ENCODE measurements around the gene GMPR.

The GMPR gene

DNA sequence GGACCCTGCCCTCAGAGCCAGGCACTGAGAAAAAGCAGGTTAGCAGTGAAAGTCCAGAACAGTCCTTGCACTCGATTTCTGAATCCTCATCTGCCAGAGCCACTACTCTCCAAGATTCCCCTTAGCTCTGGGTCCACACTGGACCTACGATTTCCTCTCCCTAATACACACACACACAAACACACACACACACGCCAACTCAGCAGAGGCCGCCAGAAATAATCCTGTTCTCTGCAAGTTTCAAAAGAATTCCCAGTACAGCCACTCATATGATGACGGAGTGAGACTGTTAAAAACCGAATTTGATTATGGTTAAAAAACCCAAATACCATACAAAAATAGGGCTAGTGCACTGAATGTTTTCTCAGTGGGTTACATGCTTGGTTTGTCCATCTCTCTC lies 90.8 kb downstream of the GMPR start:
- WGBS (ENCODE audit: extremely low coverage, insufficient coverage, low lambda C conversion rate), result no CpG with 5 or more reads among the region's 6 CpGs
- peaks cover 6% of the 10 kb centered on the region for H3K4me1 ChIP-seq (ENCODE audit: control insufficient read depth, low read depth, low read length)
- no peaks in the 10 kb centered on the region for H3K79me1 ChIP-seq (ENCODE audit: low read length)
- no peak overlapping the region for H4K8ac ChIP-seq (ENCODE audit: low read depth, low read length)
- H2AK5ac ChIP-seq (ENCODE audit: low read length), result no peak overlapping the region
- H3K27ac ChIP-seq (ENCODE audit: low read depth, low read length), result no peak overlapping the region
- H3K23ac ChIP-seq (ENCODE audit: low read length), result no peak overlapping the region
- no peak overlapping the region for H3K4me2 ChIP-seq (ENCODE audit: low read length)
- no peak overlapping the region for H4K5ac ChIP-seq (ENCODE audit: low read length)
- H3K79me2 ChIP-seq (ENCODE audit: control insufficient read depth, insufficient read depth, low read length), result no peaks in the 10 kb centered on the region
- no peak overlapping the region for H2BK15ac ChIP-seq (replicated peaks; ENCODE audit: low read depth)
- no peak overlapping the region for H2BK5ac ChIP-seq (ENCODE audit: low read length)
- no peak overlapping the region for H3K4ac ChIP-seq (ENCODE audit: low read depth, low read length)
- H3K4me3 ChIP-seq (ENCODE audit: low read length), result no peak overlapping the region
- no peak for DNase-seq
- H3K9ac ChIP-seq (ENCODE audit: low read length), result no peak overlapping the region
- no peak overlapping the region for H3K56ac ChIP-seq (ENCODE audit: low read length)
- no peaks in the 10 kb centered on the region for H3K27me3 ChIP-seq (ENCODE audit: insufficient read depth, low read length, poor library complexity)
- no peak overlapping the region for H2BK120ac ChIP-seq (ENCODE audit: low read depth, low read length)
- no peaks in the 10 kb centered on the region for H3K36me3 ChIP-seq (ENCODE audit: control insufficient read depth, insufficient read depth, low read length)
- no peak overlapping the region for H3K18ac ChIP-seq (ENCODE audit: low read length)

DNA sequence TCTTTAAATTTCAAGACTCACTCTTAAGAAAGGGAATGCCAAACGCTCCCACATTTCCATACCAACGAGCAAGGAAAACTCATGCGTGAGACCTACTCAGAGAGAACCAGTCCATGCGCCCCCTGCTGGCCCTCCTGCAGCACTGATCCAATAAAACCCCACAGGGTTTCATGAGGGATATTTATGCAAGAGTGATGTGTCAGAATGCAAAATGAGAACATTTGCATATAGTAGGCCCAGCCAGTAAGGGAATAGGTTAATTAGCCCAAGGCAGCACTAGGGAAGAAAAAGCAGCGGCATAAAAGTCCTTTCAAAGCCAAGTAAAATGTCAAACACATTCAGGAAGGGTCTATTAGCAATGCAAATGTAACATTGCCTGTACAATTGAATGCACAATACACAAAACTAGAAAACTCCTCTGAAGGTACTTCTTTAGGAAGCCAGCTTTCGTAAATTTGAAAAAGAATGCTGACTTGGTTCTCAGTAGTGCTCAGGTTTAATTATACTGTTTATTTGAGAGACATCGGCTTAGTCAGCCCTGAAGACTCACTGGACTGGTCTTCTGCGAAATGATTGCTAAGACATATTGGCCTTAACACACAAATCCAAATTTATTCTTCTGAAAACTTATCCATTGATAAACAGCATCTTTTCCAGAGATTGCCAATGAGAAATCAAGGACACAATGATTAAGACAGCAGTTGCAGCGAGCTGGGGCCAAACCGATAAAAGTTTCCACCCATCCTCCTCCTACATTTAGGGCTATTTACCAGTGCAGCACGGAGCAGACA lies 93.2 kb downstream of the GMPR start:
- H3K36me3 ChIP-seq (ENCODE audit: control insufficient read depth, insufficient read depth, low read length), result no peaks in the 10 kb centered on the region
- no peak overlapping the region for H2BK120ac ChIP-seq (ENCODE audit: low read depth, low read length)
- no peaks in the 10 kb centered on the region for H3K79me1 ChIP-seq (ENCODE audit: low read length)
- H4K8ac ChIP-seq (ENCODE audit: low read depth, low read length), result no peak overlapping the region
- peak overlapping the region; percentile 48 for H3K27ac ChIP-seq (ENCODE audit: low read depth, low read length)
- no peak overlapping the region for H4K5ac ChIP-seq (ENCODE audit: low read length)
- H3K27me3 ChIP-seq (ENCODE audit: insufficient read depth, low read length, poor library complexity), result no peaks in the 10 kb centered on the region
- H3K56ac ChIP-seq (ENCODE audit: low read length), result no peak overlapping the region
- H3K4me2 ChIP-seq (ENCODE audit: low read length), result no peak overlapping the region
- H2AK5ac ChIP-seq (ENCODE audit: low read length), result no peak overlapping the region
- DNase-seq, result peak; percentile 92
- H3K23ac ChIP-seq (ENCODE audit: low read length), result no peak overlapping the region
- no CpG with 5 or more reads among the region's 11 CpGs for WGBS (ENCODE audit: extremely low coverage, insufficient coverage, low lambda C conversion rate)
- no peaks in the 10 kb centered on the region for H3K79me2 ChIP-seq (ENCODE audit: control insufficient read depth, insufficient read depth, low read length)
- no peak overlapping the region for H3K18ac ChIP-seq (ENCODE audit: low read length)
- no peak overlapping the region for H2BK15ac ChIP-seq (replicated peaks; ENCODE audit: low read depth)
- H3K4me3 ChIP-seq (ENCODE audit: low read length), result no peak overlapping the region
- no peak overlapping the region for H2BK5ac ChIP-seq (ENCODE audit: low read length)
- H3K9ac ChIP-seq (ENCODE audit: low read length), result peak overlapping the region; percentile 25
- H3K4me1 ChIP-seq (ENCODE audit: control insufficient read depth, low read depth, low read length), result peaks cover 5% of the 10 kb centered on the region
- H3K4ac ChIP-seq (ENCODE audit: low read depth, low read length), result no peak overlapping the region

DNA sequence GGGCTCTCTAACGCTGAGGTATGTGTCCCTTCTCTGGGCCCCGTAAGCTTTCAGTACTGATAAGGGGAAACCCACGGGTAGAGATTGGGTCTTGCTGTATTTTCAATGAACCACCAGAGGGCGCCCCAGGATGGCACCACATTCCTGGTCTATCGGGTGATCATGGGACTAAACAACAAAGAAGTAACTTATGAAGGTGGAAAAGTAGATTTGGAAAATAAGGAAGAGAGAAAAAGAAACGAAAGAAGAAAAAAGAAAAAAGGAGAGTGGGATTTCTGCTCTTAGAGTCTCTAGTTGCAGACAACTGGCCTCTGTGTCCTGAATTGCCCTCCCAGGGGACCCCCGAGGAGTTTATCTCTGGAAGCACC lies 93.8 kb downstream of the GMPR start:
- H3K4me1 ChIP-seq (ENCODE audit: control insufficient read depth, low read depth, low read length), result peaks cover 5% of the 10 kb centered on the region
- H3K4me3 ChIP-seq (ENCODE audit: low read length), result no peak overlapping the region
- H3K79me1 ChIP-seq (ENCODE audit: low read length), result no peaks in the 10 kb centered on the region
- H2BK15ac ChIP-seq (replicated peaks; ENCODE audit: low read depth), result no peak overlapping the region
- H3K4me2 ChIP-seq (ENCODE audit: low read length), result no peak overlapping the region
- H3K23ac ChIP-seq (ENCODE audit: low read length), result no peak overlapping the region
- no peak overlapping the region for H3K4ac ChIP-seq (ENCODE audit: low read depth, low read length)
- H3K79me2 ChIP-seq (ENCODE audit: control insufficient read depth, insufficient read depth, low read length), result no peaks in the 10 kb centered on the region
- no peaks in the 10 kb centered on the region for H3K36me3 ChIP-seq (ENCODE audit: control insufficient read depth, insufficient read depth, low read length)
- H3K9ac ChIP-seq (ENCODE audit: low read length), result no peak overlapping the region
- WGBS (ENCODE audit: extremely low coverage, insufficient coverage, low lambda C conversion rate), result no CpG with 5 or more reads among the region's 7 CpGs
- no peak overlapping the region for H4K5ac ChIP-seq (ENCODE audit: low read length)
- no peak overlapping the region for H2BK120ac ChIP-seq (ENCODE audit: low read depth, low read length)
- peak overlapping the region; percentile 48 for H3K27ac ChIP-seq (ENCODE audit: low read depth, low read length)
- DNase-seq, result peak; percentile 96
- H4K8ac ChIP-seq (ENCODE audit: low read depth, low read length), result no peak overlapping the region
- no peak overlapping the region for H3K56ac ChIP-seq (ENCODE audit: low read length)
- no peak overlapping the region for H2BK5ac ChIP-seq (ENCODE audit: low read length)
- no peaks in the 10 kb centered on the region for H3K27me3 ChIP-seq (ENCODE audit: insufficient read depth, low read length, poor library complexity)
- H3K18ac ChIP-seq (ENCODE audit: low read length), result no peak overlapping the region
- no peak overlapping the region for H2AK5ac ChIP-seq (ENCODE audit: low read length)

DNA sequence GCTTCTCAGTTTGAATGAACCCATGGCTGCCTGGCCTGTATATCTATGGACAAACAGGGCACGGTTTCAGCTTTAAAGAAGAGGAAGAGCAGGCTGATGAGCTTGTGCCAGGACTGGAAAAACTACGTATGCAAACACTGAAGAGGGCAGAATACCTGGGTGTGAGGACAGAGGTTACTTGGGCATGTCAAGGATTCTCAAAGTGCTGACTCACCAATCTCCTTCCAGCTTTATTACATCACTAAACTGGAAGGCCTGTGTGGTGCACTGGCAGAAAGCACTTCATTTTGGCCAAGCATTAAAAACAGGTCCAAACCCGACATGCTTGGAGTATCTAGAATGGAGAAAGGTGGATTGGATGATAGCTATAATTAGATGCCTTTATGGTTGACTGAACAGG lies 95.2 kb downstream of the GMPR start:
- no peak overlapping the region for H3K18ac ChIP-seq (ENCODE audit: low read length)
- no peak overlapping the region for H3K4me3 ChIP-seq (ENCODE audit: low read length)
- no peak overlapping the region for H2BK120ac ChIP-seq (ENCODE audit: low read depth, low read length)
- H3K27me3 ChIP-seq (ENCODE audit: insufficient read depth, low read length, poor library complexity), result no peaks in the 10 kb centered on the region
- H4K8ac ChIP-seq (ENCODE audit: low read depth, low read length), result no peak overlapping the region
- H3K56ac ChIP-seq (ENCODE audit: low read length), result no peak overlapping the region
- peak; percentile 39 for DNase-seq
- H2BK5ac ChIP-seq (ENCODE audit: low read length), result no peak overlapping the region
- H4K5ac ChIP-seq (ENCODE audit: low read length), result no peak overlapping the region
- H3K79me2 ChIP-seq (ENCODE audit: control insufficient read depth, insufficient read depth, low read length), result no peaks in the 10 kb centered on the region
- H2BK15ac ChIP-seq (replicated peaks; ENCODE audit: low read depth), result no peak overlapping the region
- no peak overlapping the region for H3K23ac ChIP-seq (ENCODE audit: low read length)
- no peaks in the 10 kb centered on the region for H3K79me1 ChIP-seq (ENCODE audit: low read length)
- no peak overlapping the region for H3K9ac ChIP-seq (ENCODE audit: low read length)
- H3K36me3 ChIP-seq (ENCODE audit: control insufficient read depth, insufficient read depth, low read length), result no peaks in the 10 kb centered on the region
- WGBS (ENCODE audit: extremely low coverage, insufficient coverage, low lambda C conversion rate), result no CpG with 5 or more reads among the region's 3 CpGs
- peaks cover 5% of the 10 kb centered on the region for H3K4me1 ChIP-seq (ENCODE audit: control insufficient read depth, low read depth, low read length)
- H2AK5ac ChIP-seq (ENCODE audit: low read length), result no peak overlapping the region
- H3K4me2 ChIP-seq (ENCODE audit: low read length), result no peak overlapping the region
- no peak overlapping the region for H3K27ac ChIP-seq (ENCODE audit: low read depth, low read length)
- no peak overlapping the region for H3K4ac ChIP-seq (ENCODE audit: low read depth, low read length)

DNA sequence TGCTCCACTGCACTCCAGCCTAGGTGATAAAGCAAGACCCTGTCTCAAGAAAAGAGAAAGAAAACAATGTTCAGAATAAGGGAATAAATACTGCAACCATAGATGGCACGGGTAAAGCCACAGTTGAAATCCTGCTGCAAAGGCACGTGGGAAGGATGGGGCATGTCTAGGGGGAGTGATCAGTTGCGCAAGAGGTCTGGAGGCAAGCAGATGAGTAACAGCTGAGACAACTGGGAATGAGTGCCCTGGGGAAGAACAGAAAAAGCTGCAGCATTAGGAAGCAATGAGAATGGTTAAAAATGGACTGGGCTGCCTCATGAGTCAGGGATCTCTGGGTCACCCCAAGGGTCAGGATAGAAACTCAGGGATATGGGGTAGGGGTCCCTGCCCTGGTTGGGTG lies 96.3 kb downstream of the GMPR start:
- Histone ChIP-seq H3K4ac (ENCODE audit: low read depth, low read length) (no peak overlapping the region), H4K5ac (ENCODE audit: low read length) (no peak overlapping the region), H3K4me1 (ENCODE audit: control insufficient read depth, low read depth, low read length) (peaks cover 5% of the 10 kb centered on the region), H3K4me2 (ENCODE audit: low read length) (no peak overlapping the region), H2BK5ac (ENCODE audit: low read length) (no peak overlapping the region), H2BK15ac (replicated peaks; ENCODE audit: low read depth) (no peak overlapping the region), H3K79me2 (ENCODE audit: control insufficient read depth, insufficient read depth, low read length) (no peaks in the 10 kb centered on the region), H3K18ac (ENCODE audit: low read length) (no peak overlapping the region), H2AK5ac (ENCODE audit: low read length) (no peak overlapping the region), H3K23ac (ENCODE audit: low read length) (no peak overlapping the region), H3K4me3 (ENCODE audit: low read length) (no peak overlapping the region), H3K56ac (ENCODE audit: low read length) (no peak overlapping the region), H3K9ac (ENCODE audit: low read length) (no peak overlapping the region), H4K8ac (ENCODE audit: low read depth, low read length) (no peak overlapping the region), H3K36me3 (ENCODE audit: control insufficient read depth, insufficient read depth, low read length) (no peaks in the 10 kb centered on the region), H3K79me1 (ENCODE audit: low read length) (no peaks in the 10 kb centered on the region), H3K27me3 (ENCODE audit: insufficient read depth, low read length, poor library complexity) (no peaks in the 10 kb centered on the region), H3K27ac (ENCODE audit: low read depth, low read length) (no peak overlapping the region), H2BK120ac (ENCODE audit: low read depth, low read length) (no peak overlapping the region)
- WGBS (ENCODE audit: extremely low coverage, insufficient coverage, low lambda C conversion rate), result no CpG with 5 or more reads among the region's 3 CpGs
- DNase-seq, result peak; percentile 29

DNA sequence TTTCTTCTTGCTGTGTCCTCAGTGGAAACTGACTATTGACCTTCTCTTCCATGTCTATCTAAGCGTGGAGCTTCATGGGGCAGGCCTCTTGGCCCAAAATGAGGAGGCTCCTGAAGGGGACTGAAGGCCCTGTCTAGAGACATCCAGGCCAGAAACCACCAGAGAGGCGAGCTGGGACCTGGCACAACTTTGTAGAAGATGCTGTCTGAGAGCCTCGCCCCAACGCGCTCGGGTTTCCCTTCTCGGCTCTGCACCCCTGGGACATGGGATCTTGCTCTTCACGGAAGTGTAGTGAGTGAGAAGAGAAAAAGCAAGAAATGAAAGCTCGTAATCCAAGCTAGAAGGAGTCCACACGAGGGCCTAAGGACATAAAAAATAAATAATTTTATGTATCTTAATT lies 96.8 kb downstream of the GMPR start:
- no peak overlapping the region for H3K4me2 ChIP-seq (ENCODE audit: low read length)
- H3K36me3 ChIP-seq (ENCODE audit: control insufficient read depth, insufficient read depth, low read length), result no peaks in the 10 kb centered on the region
- H2BK120ac ChIP-seq (ENCODE audit: low read depth, low read length), result no peak overlapping the region
- H3K4me1 ChIP-seq (ENCODE audit: control insufficient read depth, low read depth, low read length), result peaks cover 5% of the 10 kb centered on the region
- no peak overlapping the region for H2BK15ac ChIP-seq (replicated peaks; ENCODE audit: low read depth)
- H3K23ac ChIP-seq (ENCODE audit: low read length), result no peak overlapping the region
- H4K5ac ChIP-seq (ENCODE audit: low read length), result no peak overlapping the region
- no peak for DNase-seq
- H3K27ac ChIP-seq (ENCODE audit: low read depth, low read length), result no peak overlapping the region
- no peak overlapping the region for H2BK5ac ChIP-seq (ENCODE audit: low read length)
- no peak overlapping the region for H3K4ac ChIP-seq (ENCODE audit: low read depth, low read length)
- no peaks in the 10 kb centered on the region for H3K79me2 ChIP-seq (ENCODE audit: control insufficient read depth, insufficient read depth, low read length)
- H2AK5ac ChIP-seq (ENCODE audit: low read length), result no peak overlapping the region
- no peak overlapping the region for H3K56ac ChIP-seq (ENCODE audit: low read length)
- no CpG with 5 or more reads among the region's 10 CpGs for WGBS (ENCODE audit: extremely low coverage, insufficient coverage, low lambda C conversion rate)
- no peaks in the 10 kb centered on the region for H3K79me1 ChIP-seq (ENCODE audit: low read length)
- no peak overlapping the region for H3K18ac ChIP-seq (ENCODE audit: low read length)
- no peak overlapping the region for H3K9ac ChIP-seq (ENCODE audit: low read length)
- H4K8ac ChIP-seq (ENCODE audit: low read depth, low read length), result no peak overlapping the region
- no peaks in the 10 kb centered on the region for H3K27me3 ChIP-seq (ENCODE audit: insufficient read depth, low read length, poor library complexity)
- no peak overlapping the region for H3K4me3 ChIP-seq (ENCODE audit: low read length)

Data from mesendoderm (in vitro differentiated cells).